Heart left ventricle (tissue), 16 donors: ENCODE measurements around the gene SRRT. TPM values are rescaled to one million over a fixed set of nuclear protein-coding genes. Genes with fewer than 3 reads are reported as not detected.

ENCODE experiments used
- ATAC-seq, 4 donors: fragments of 200-7000 bp; cut with Tn5 transposase; one replicate each; pipeline ENCODE4 v1.9.1; 2020 to 2022; ENCODE audit warnings: moderate library complexity in 4 of 4, mild to moderate bottlenecking in 3 of 4, moderate number of reproducible peaks in 1 of 4
- DNase-seq, 5 donors: peaks; one replicate each; pipeline ENCODE4 v3.0.0-alpha.2; 2020
- H3K27ac ChIP-seq, 12 donors: fragments of 200-600 bp; sonication (generic) in 4 of 12; one replicate each; pipeline versions ENCODE4 v1.5.0 to v1.8.0; 2016 to 2022; ENCODE audit warnings: mild to moderate bottlenecking in 2 of 12
- H3K27me3 ChIP-seq, 9 donors: fragments of 200-600 bp; sonication (generic) in 2 of 9; one replicate each; pipeline versions ENCODE4 v1.5.1 to v1.8.0; 2016 to 2022; ENCODE audit warnings: mild to moderate bottlenecking in 3 of 9
- H3K36me3 ChIP-seq, 9 donors: fragments of 200-600 bp; sonication (generic) in 2 of 9; one replicate each; pipeline versions ENCODE4 v1.5.0 to v1.8.0; 2018 to 2022; ENCODE audit warnings: mild to moderate bottlenecking in 2 of 9
- H3K4me1 ChIP-seq, 12 donors: fragments of 200-600 bp; sonication (generic) in 4 of 12; one replicate each; pipeline versions ENCODE4 v1.5.0 to v1.8.0; 2016 to 2022; ENCODE audit warnings: mild to moderate bottlenecking in 3 of 12
- H3K4me3 ChIP-seq, 12 donors: fragments of 200-600 bp; sonication (generic) in 4 of 12; one replicate each; pipeline versions ENCODE4 v1.5.0 to v1.8.0; 2017 to 2022; ENCODE audit warnings: mild to moderate bottlenecking in 9 of 12, moderate library complexity in 4 of 12
- H3K9me3 ChIP-seq, 12 donors: fragments of 200-600 bp; sonication (generic) in 4 of 12; one replicate each; pipeline versions ENCODE4 v1.5.0 to v1.8.0; 2016 to 2022; ENCODE audit warnings: mild to moderate bottlenecking in 1 of 12
- POLR2A ChIP-seq, 2 donors: fragments of 450-650 bp; IDR thresholded peaks; one replicate each; pipeline ENCODE4 v1.6.1; 2017; ENCODE audit warnings: antibody characterized with exemption in 2 of 2, mild to moderate bottlenecking in 2 of 2, moderate library complexity in 2 of 2
- WGBS, 4 donors: extraction: QIAGEN DNeasy Blood & Tissue Kit in 2 of 4; methylation state at CpG; one replicate each; pipeline versions ENCODE4 v1.1.5 to v1.1.7; 2013 to 2018; 5-methylcytosine and 5-hydroxymethylcytosine counted together
- intact Hi-C, 10 donors: fragments of 100-400 bp; cut with DNase I; formaldehyde crosslinking; loops; one replicate each; pipeline versions ENCODE4 v1.11.1 to v1.14.2; 2022
- polyA plus RNA-seq, 2 donors: library from polyadenylated mRNA; stranded (reverse); fragments of 200-250 nt; gene quantifications; one replicate each; pipeline ENCODE4 v1.2.3, GENCODE V29; 2013
- total RNA-seq, 9 donors: library from RNA; depleted of rRNA in 2 of 9; stranded (reverse); fragments of >200 nt in 2 of 9; fragmentation: NEBNext Ultra II Directional in 3 of 9; extraction: Animal tissue kit (Norgen Biotek cat#: 25700) in 3 of 9; gene quantifications; one replicate each; pipeline versions ENCODE4 v1.1.0 to v1.2.4, GENCODE V29; 2016 to 2023
- TF ChIP-seq, protein P1 (sequence below), 12 donors: fragments of 200-600 bp; sonication (generic) in 4 of 12; IDR thresholded peaks; one replicate each; pipeline versions ENCODE4 v1.5.0 to v1.8.0; 2018 to 2022; ENCODE audit warnings: antibody characterized with exemption in 12 of 12, mild to moderate bottlenecking in 5 of 12
- donor health status: ischemic (EF 13 %, LVEDD 7.1; RV severe dilation, severe dysfunction).
- donor health status: healthy with polysubstance abuse.
- donor health status: DM: no; HTN: yes; CAD: no.
- donor health status: DM: no; HTN: no; CAD: no.
- donor health status: ischemic (EF 25% LVEDD 6.9; RV normal size, moderate dysfunction).
- donor health status: ischemic (EF 25% LVEDD 5.7; RV mildly dilated, moderate dysfunction).
- donor health status: healthy.
- donor health status: DM: yes; HTN: yes; CAD: no.
- donor health status: ischemic (EF 35%, LVEDD 5.7; RV mildly dilated, moderate dysfunction).
- donor health status: nonischemic (EF 11% LVEDD 7.7; RV severe dilation, severe dysfunction).
- donor health status: DM: yes; HTN: yes; CAD: no.
- donor health status: PGD.
- donor health status: ischemic (EF 29% LVEDD 5.4; RV normal size, mild dysfunction).
- donor health status: nonischemic (EF 23%, LVEDD 6.1; RV moderate dilation, normal function).

The SRRT gene
- total and polyA plus RNA-seq, 11 donors: 31.0 to 62.2 (median 49.5) TPM

DNA sequence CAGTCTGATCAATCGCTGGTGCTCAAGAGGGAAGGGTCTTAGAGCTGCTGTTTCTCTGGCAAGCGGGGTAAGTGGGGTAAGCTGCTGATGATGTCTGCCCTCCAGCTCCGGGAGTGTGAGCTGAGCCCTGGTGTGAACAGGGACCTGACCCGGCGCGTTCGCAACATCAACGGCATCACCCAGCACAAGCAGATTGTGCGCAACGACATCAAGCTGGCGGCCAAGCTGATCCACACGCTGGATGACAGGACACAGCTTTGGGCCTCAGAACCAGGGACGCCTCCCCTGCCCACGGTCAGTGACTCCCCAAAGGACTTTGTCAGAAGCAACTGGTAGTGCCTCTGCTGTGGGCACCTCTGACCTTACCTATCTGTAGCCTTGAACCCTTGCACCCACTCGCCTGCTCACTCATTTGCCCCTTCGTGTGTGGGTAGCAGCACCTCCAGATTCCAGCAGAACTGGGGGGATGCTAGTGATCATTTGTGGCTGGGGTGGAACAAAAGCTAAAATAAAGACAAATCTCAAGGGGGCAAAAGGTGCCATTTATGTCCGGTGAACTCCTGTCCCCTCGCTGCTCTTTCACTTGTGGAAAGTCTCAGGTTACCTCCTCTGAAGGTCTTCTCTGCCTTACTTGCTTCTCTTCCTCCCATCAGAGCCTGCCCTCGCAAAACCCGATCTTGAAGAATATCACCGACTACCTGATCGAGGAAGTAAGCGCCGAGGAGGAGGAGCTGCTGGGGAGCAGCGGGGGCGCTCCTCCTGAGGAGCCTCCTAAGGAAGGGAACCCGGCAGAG, 11.4 kb downstream of the SRRT start:
- ATAC-seq: no peak
- H3K27ac ChIP-seq: peak overlapping the region in 1 of 12 donors; percentile 87
- peak in 1 of 5 donors; percentile 14 for DNase-seq
- H3K4me3 ChIP-seq: no peak overlapping the region
- intact Hi-C loops: loop anchor here in 1 of 10 donors (10.0 kb wide), 1 partner anchor 358 kb away; the partner anchor contains the start of gene FIS1
- peaks cover 0 to 6% (median 0%) of the 10 kb centered on the region in 9 donors for H3K27me3 ChIP-seq
- 89 to 92% (median 90%) methylated on average over 27 of the region's 27 CpGs for WGBS, 4 donors
- peaks cover 4 to 50% (median 25%) of the 10 kb centered on the region in 12 donors for H3K4me1 ChIP-seq
- H3K9me3 ChIP-seq: no peaks in the 10 kb centered on the region
- peaks cover 5 to 75% (median 73%) of the 10 kb centered on the region in 9 donors for H3K36me3 ChIP-seq
- TF ChIP-seq, protein P1, sequence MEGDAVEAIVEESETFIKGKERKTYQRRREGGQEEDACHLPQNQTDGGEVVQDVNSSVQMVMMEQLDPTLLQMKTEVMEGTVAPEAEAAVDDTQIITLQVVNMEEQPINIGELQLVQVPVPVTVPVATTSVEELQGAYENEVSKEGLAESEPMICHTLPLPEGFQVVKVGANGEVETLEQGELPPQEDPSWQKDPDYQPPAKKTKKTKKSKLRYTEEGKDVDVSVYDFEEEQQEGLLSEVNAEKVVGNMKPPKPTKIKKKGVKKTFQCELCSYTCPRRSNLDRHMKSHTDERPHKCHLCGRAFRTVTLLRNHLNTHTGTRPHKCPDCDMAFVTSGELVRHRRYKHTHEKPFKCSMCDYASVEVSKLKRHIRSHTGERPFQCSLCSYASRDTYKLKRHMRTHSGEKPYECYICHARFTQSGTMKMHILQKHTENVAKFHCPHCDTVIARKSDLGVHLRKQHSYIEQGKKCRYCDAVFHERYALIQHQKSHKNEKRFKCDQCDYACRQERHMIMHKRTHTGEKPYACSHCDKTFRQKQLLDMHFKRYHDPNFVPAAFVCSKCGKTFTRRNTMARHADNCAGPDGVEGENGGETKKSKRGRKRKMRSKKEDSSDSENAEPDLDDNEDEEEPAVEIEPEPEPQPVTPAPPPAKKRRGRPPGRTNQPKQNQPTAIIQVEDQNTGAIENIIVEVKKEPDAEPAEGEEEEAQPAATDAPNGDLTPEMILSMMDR (IDR thresholded peaks at IDR 0.05): no peak
- TF ChIP-seq POLR2A (IDR thresholded peaks at IDR 0.05): no peak

DNA sequence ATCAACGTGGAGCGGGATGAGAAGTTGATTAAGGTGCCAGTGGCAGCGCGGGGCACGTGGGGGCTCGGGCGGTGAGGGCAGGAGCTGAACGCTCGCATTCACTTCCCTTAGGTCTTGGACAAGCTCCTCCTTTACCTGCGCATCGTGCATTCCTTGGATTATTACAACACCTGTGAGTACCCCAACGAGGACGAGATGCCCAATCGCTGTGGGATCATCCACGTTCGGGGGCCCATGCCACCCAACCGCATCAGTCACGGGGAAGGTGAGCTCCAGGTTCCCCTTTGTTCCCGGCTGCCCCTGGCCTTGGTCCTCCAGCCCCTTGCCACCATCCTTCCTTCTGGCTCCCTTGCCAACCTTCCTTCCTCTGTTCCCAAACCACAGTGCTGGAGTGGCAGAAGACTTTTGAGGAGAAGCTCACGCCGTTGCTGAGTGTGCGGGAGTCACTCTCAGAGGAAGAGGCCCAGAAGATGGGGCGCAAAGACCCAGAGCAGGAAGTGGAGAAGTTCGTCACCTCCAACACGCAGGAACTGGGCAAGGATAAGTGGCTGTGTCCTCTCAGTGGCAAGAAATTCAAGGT, 12.1 kb downstream of the SRRT start:
- Histone ChIP-seq H3K9me3 (no peaks in the 10 kb centered on the region), H3K4me1 (peaks cover 4 to 50% (median 26%) of the 10 kb centered on the region in 12 donors), H3K27ac (peak overlapping the region in 4 of 12 donors; percentile 7 to 87 (median 32)), H3K36me3 (peaks cover 5 to 68% (median 66%) of the 10 kb centered on the region in 9 donors), H3K4me3 (peak overlapping the region in 1 of 12 donors; percentile 23), H3K27me3 (peaks cover 0 to 10% (median 0%) of the 10 kb centered on the region in 9 donors)
- intact Hi-C loops: loop anchor here in 1 of 10 donors (10.0 kb wide), 1 partner anchor 358 kb away; the partner anchor contains the start of gene FIS1
- DNase-seq (no peak), ATAC-seq (no peak)
- TF ChIP-seq, protein P1 (IDR thresholded peaks at IDR 0.05): no peak
- no peak for TF ChIP-seq POLR2A (IDR thresholded peaks at IDR 0.05)
- WGBS, 4 donors: 80 to 85% (median 83%) methylated on average over 24 to 25 of the region's 25 CpGs

DNA sequence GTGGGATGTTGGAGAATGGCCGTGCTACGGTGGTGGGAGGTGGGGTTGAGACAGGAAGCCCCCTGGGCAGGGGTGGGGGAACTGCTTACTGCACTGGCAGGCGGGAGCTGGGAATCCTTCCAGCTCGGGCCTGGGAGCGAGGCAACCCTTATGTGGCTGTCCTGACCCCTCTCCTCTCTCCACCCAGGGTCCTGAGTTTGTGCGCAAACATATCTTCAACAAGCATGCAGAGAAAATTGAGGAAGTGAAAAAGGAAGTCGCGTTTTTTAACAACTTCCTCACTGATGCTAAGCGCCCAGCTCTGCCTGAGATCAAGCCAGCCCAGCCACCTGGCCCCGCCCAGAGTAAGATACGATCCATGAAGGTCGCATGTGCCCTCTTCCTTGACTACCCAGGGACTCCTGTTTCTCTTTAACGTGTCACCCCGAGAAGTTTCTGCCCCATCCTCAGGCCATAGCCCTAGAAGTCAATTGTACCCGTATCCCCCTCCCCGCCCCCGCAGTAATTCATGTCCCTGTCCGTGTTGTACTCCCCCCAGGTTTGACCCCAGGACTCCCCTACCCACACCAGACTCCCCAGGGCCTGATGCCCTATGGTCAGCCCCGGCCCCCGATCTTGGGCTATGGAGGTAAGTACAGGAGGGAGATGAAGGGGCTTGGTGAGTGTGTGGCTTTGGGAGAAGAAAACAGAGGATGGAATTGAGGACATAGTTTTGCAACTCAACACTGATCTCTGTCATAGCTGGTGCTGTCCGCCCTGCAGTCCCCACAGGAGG, 12.8 kb downstream of the SRRT start:
- peak overlapping the region in 4 of 12 donors; percentile 7 to 87 (median 32) for H3K27ac ChIP-seq
- peaks cover 0 to 16% (median 0%) of the 10 kb centered on the region in 9 donors for H3K27me3 ChIP-seq
- DNase-seq: peak in 1 of 5 donors; percentile 43
- H3K4me3 ChIP-seq: peak overlapping the region in 1 of 12 donors; percentile 23
- H3K4me1 ChIP-seq: peaks cover 4 to 50% (median 26%) of the 10 kb centered on the region in 12 donors
- WGBS, 4 donors: 57 to 67% (median 61%) methylated on average over 21 of the region's 21 CpGs
- no peaks in the 10 kb centered on the region for H3K9me3 ChIP-seq
- H3K36me3 ChIP-seq: peaks cover 2 to 61% (median 60%) of the 10 kb centered on the region in 9 donors
- intact Hi-C loops: loop anchor here in 2 of 10 donors (1.0 to 10.0 kb wide), 2 partner anchors 12 to 357 kb away; partner anchors contain the start of genes FIS1 (in 1 of the 2) and SRRT (in 1 of the 2)
- TF ChIP-seq, protein P1 (IDR thresholded peaks at IDR 0.05): no peak
- TF ChIP-seq POLR2A (IDR thresholded peaks at IDR 0.05): no peak
- no peak for ATAC-seq
